SU-DHL-6 (cell line): ENCODE data around the gene FHOD1.

Experiments used
- H2AFZ ChIP-seq: fragments of 200-600 bp; sonication (generic); 2 replicates; pipeline ENCODE4 v1.6.1; 2014; ENCODE audit warnings: low read depth, mild to moderate bottlenecking, moderate library complexity, mixed read lengths, antibody characterized with exemption, low read length; ENCODE audit not compliant: severe bottlenecking
- H3F3A ChIP-seq: fragments of 200-600 bp; shearing (Covaris generic); 2 replicates; pipeline ENCODE4 v1.6.0; 2016; ENCODE audit warnings: antibody characterized with exemption, mild to moderate bottlenecking; ENCODE audit not compliant: insufficient read depth
- H3K27ac ChIP-seq: fragments of 200-600 bp; sonication (generic); 2 replicates; pipeline ENCODE4 v1.5.1; 2016; ENCODE audit warnings: low read depth, mild to moderate bottlenecking, low read length, moderate library complexity, mixed read lengths
- H3K27me3 ChIP-seq: fragments of 200-600 bp; sonication (generic), shearing (Covaris generic); 2 replicates; pipeline ENCODE4 v1.6.0; 2014; ENCODE audit warnings: mild to moderate bottlenecking, low read length
- H3K36me3 ChIP-seq: fragments of 200-600 bp; sonication (generic); 2 replicates; pipeline ENCODE4 v1.6.1; 2014; ENCODE audit warnings: mild to moderate bottlenecking, low read length, mixed read lengths
- H3K4me2 ChIP-seq: fragments of 300-600, 200-600 bp; shearing (Covaris generic), sonication (generic); 2 replicates; pipeline ENCODE4 v1.6.0; 2014; ENCODE audit warnings: low read length, low read depth, mild to moderate bottlenecking; ENCODE audit not compliant: poor library complexity, severe bottlenecking
- H3K4me3 ChIP-seq: fragments of 200-600 bp; sonication (generic); 2 replicates; pipeline ENCODE4 v1.5.1; 2014; ENCODE audit warnings: antibody characterized with exemption, low read length, mild to moderate bottlenecking, mixed read lengths; ENCODE audit not compliant: insufficient read depth, poor library complexity, severe bottlenecking
- H3K79me2 ChIP-seq: fragments of 200-600 bp; sonication (generic); 2 replicates; pipeline ENCODE4 v1.6.1; 2014; ENCODE audit warnings: mild to moderate bottlenecking, low read length, moderate library complexity; ENCODE audit not compliant: insufficient read depth
- H3K9ac ChIP-seq: fragments of 200-600 bp; sonication (generic); 2 replicates; pipeline ENCODE4 v1.7.0; 2014; ENCODE audit warnings: mild to moderate bottlenecking, low read length
- H3K9me2 ChIP-seq: fragments of 200-600 bp; sonication (generic); replicated peaks from 2 replicates; pipeline ENCODE4 v1.6.1; 2014; ENCODE audit warnings: low read length; ENCODE audit not compliant: insufficient read depth
- H3K9me3 ChIP-seq: fragments of 200-600 bp; sonication (generic); 2 replicates; pipeline ENCODE4 v1.6.1; 2014; ENCODE audit warnings: low read length, mixed read lengths; ENCODE audit not compliant: insufficient read depth
- H4K20me1 ChIP-seq: fragments of 200-600 bp; sonication (generic); 2 replicates; pipeline ENCODE4 v1.6.1; 2014; ENCODE audit warnings: low read depth, mild to moderate bottlenecking, antibody characterized with exemption, low read length, moderate library complexity, mixed read lengths
- CTCF ChIP-seq: fragments of 200-600 bp; sonication (generic); IDR thresholded peaks from one replicate; pipeline ENCODE4 v1.5.1; 2017; ENCODE audit warnings: antibody characterized with exemption, mild to moderate bottlenecking, low read length, moderate library complexity; ENCODE audit not compliant: insufficient read depth, poor library complexity, severe bottlenecking
- EZH2phosphoT487 ChIP-seq: fragments of 200-600 bp; sonication (generic), shearing (Covaris generic); conservative IDR thresholded peaks from 2 replicates; pipeline ENCODE4 v1.6.1; 2018; ENCODE audit warnings: mild to moderate bottlenecking, antibody characterized with exemption, low read length, moderate library complexity, mixed read lengths

FHOD1 gene

GRCh38 chr16:67192781-67193361 lies 54.4 kb downstream of the FHOD1 start:
- Histone ChIP-seq H4K20me1 (no peaks in the 10 kb centered on the region), H3K27me3 (no peaks in the 10 kb centered on the region), H3K79me2 (peaks cover 24% of the 10 kb centered on the region), H3K4me3 (peak overlapping the region; percentile 92), H3K9me2 (no peaks in the 10 kb centered on the region), H3K9me3 (no peaks in the 10 kb centered on the region), H3K27ac (no peak overlapping the region), H3K4me2 (peak overlapping the region; percentile 92), H2AFZ (no peak overlapping the region), H3K36me3 (no peaks in the 10 kb centered on the region), H3K9ac (peak overlapping the region; percentile 94), H3F3A (no peaks in the 10 kb centered on the region)
- no peak for TF ChIP-seq EZH2phosphoT487

- Histone ChIP-seq H3K79me2 (peaks cover 24% of the 10 kb centered on the region), H3K4me2 (peak within 1 kb of the TSS; percentile 92), H3F3A (no peaks in the 10 kb centered on the region), H3K9ac (peak within 1 kb of the TSS; percentile 94), H3K9me2 (no peaks in the 10 kb centered on the region), H3K27me3 (no peaks in the 10 kb centered on the region), H2AFZ (peak within 1 kb of the TSS; percentile 66), H3K27ac (peak within 1 kb of the TSS; percentile 31; the same call in 1 of the 2 replicates), H3K36me3 (no peaks in the 10 kb centered on the region), H3K9me3 (no peaks in the 10 kb centered on the region), H3K4me3 (peak within 1 kb of the TSS; percentile 92), H4K20me1 (no peaks in the 10 kb centered on the region)
- no peak for TF ChIP-seq CTCF
Observed at GRCh38 chr16:67191995-67192681, 55.1 kb downstream of the FHOD1 start, which contains the start of gene E2F4. Gene E2F4 (plus strand): TSS chr16:67192155. CDS start chr16:67192228, 73 bp downstream.

- H3K9ac ChIP-seq = peak overlapping the region; percentile 94
- no peaks in the 10 kb centered on the region for H4K20me1 ChIP-seq
- H2AFZ ChIP-seq = peak overlapping the region; percentile 66
- H3K9me2 ChIP-seq = no peaks in the 10 kb centered on the region
- no peaks in the 10 kb centered on the region for H3K9me3 ChIP-seq
- TF ChIP-seq CTCF (no peak), EZH2phosphoT487 (no peak)
- no peaks in the 10 kb centered on the region for H3K27me3 ChIP-seq
- H3F3A ChIP-seq = no peaks in the 10 kb centered on the region
- H3K27ac ChIP-seq = no peak overlapping the region
- H3K4me3 ChIP-seq = no peak overlapping the region
- peak overlapping the region; percentile 52 for H3K4me2 ChIP-seq
- H3K79me2 ChIP-seq = peaks cover 24% of the 10 kb centered on the region
- H3K36me3 ChIP-seq = no peaks in the 10 kb centered on the region
Observed at GRCh38 chr16:67191411-67191994, 55.8 kb downstream of the FHOD1 start.
